ENCODE measurements around the gene FOXL2NB.

FOXL2NB gene

DNA sequence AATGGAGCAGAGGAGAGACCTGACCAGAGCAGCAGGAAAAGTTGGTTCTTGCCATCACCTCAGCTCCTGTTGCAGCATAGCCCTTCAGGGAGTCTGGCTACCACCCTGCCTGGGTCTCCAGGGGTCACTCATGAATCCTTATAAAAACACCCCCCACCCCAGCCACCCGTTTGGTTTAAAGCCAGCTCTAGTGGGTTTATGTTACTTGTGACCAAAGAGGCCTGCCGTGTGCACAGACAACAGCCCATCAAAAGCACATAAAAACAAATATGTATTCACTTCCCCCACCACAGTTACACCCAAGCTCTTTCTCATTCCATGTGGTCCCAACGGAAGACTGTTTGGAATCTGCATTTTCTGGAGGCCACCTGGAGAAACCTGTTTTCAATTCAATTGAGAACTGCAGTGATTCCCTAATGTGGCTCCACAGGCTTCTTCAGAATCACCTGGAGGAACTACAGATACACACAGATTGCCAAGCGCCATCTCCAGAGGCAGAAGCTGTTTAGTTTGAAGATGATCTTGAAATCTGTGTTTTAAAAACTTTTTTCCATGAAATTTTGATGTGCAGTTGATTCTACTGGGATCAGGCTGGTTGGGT is 13.8 kb upstream of the FOXL2NB start:
- no peak for DNase-seq

DNA sequence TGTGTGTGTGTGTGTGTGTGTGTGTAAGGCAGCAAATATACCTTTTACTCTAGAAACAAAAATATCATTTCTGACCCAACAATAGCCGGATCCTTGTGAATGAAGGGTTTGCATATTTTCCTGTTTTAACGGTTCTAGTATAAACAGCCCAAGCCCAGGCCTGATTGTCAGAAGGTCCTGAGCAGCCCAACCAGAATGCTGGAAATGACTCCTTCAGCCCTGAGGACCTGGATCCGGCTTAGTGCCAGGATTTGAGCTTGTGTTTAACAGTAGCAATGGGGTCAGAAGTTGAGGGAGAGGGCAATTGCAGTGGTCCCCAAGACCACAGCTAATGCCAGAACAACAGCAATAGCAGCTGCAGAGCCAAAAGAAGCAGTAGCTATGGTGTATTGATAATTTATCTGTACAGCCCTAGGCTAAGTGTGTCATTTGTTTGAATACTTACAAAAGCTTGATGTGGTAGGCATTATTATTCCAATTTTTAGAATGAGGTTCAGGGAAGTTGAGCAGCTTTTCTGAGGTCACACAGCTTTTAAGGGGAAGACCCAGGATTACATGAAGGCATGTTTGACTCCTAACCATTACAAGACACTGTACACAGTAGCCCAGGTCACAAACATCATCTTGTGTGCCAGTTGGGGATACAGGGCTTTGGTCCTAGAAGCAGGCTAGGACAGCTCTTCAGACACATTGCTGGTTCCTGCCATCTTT is 12.9 kb upstream of the FOXL2NB start:
- DNase-seq = no peak

DNA sequence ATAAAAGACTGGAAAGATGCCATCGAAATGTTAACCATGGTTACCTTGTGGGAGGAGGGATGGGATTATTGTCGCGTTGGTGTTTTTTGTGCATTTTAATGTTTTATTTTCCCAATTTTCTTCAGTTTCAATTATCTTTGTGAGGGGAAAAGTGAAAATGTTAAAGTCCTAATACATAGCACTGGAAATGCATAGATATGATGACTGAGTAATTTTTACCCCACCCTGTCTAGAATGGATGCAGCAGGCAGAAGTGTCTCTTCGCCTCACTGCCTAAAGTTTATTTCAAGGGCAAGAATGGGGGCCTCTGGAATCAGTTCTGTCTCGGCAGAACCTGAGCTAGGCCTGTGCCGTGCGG is 11.5 kb upstream of the FOXL2NB start:
- DNase-seq = no peak

DNA sequence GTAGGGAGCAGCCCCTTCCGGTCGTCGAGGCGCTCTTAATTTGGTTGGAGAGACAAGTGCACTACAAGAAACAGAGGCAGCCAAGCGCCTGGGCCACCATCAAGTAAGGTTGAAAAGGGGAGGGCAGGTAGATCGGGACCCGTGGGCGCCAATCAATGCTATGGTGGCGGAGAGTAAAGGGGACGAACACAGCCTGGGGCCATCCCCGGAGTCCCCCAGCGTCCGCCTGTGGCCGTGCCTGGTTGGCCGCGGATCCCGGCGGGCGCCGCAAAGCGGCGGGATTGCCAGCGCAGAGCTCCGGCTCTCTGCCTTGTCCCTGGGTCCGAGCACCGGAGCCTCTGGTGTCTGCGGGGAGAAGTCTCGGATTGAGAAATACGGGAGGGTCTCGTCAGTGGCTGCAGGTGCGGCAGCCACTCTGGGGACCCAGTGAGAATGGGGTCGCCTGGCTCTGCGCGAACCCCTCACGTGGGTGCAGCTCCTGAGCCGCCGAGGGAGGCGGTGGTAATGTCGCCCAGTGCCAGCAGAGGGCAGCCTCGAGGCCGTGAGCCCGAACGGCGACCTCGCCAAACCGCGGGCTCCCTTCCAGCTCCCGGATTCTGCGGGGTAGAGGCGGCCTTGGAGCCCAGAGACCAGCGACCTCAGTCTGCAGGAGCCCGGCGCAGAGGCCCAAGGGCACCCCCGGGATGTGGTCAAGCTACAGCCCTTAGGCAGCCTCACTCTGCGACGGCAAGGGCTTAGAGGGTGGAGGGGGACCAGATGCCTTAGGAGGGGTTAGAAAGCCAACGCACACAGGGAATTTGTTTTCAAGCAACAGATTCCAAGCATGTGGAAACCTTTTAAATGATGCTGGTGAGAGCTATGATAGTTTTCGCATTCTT is 10.9 kb upstream of the FOXL2NB start:
- peak; percentile 24 for DNase-seq

DNA sequence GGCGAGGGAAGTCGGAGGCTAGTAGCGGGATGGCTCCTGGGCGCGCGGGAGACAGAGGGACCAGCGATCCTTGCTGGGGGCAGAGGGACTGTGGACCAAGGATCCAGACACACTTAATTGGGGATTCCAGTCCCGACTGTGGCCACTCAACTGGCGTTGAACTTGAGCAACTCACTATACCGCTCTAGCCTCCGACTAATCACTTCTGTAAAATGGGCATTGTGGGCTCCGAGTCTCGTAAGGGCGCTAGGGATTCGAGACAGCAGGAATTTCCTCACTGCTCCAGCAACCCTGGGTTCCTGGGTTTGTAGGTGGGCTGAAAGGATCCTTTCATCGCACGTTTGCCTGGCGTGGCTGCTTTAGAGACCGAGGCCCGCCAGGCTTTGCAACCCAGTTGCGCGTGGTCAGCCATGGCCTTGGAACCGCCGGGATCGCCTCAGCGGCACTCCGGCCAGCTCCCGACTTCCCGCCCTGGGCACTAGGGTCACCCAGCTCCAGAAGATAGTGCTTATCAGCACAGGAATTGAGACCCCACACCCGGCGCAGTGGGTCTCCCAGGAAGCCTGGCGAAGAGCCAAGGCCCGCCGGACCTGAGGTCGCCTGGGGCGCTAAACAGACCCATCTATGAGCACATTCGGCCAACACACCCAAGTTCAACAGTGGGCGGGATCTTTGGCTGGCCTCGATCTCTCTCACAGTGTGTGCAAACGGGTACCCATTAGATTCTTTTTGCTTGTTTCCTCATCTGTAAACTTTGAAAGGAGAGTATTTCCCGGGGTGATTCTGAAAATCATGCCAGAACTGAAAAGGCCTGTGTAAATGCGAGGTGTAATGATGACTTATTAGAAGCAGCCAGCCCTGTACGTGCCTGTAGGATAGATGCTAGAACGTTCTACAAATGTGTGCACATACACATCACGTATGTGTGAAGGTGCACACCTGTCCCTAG is 10.0 kb upstream of the FOXL2NB start:
- DNase-seq = no peak

DNA sequence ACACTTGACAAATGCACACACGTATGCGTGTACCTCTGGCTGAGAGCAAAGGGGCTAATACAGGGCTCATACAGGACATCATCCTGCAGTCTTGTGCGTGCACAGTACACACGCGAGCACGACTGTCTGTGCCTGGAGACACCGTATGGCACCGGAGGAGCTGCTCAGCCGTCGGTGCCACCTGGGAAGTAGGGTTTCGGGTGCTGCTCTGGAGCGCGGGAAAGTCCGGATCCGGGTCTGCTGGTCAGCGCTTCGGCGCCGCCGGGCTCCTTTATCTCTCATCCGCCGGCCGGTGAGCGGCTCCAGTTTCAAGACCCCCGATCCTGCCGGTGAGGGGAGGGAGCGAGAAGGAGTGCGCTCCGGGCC is 9.3 kb upstream of the FOXL2NB start:
- no peak for DNase-seq

DNA sequence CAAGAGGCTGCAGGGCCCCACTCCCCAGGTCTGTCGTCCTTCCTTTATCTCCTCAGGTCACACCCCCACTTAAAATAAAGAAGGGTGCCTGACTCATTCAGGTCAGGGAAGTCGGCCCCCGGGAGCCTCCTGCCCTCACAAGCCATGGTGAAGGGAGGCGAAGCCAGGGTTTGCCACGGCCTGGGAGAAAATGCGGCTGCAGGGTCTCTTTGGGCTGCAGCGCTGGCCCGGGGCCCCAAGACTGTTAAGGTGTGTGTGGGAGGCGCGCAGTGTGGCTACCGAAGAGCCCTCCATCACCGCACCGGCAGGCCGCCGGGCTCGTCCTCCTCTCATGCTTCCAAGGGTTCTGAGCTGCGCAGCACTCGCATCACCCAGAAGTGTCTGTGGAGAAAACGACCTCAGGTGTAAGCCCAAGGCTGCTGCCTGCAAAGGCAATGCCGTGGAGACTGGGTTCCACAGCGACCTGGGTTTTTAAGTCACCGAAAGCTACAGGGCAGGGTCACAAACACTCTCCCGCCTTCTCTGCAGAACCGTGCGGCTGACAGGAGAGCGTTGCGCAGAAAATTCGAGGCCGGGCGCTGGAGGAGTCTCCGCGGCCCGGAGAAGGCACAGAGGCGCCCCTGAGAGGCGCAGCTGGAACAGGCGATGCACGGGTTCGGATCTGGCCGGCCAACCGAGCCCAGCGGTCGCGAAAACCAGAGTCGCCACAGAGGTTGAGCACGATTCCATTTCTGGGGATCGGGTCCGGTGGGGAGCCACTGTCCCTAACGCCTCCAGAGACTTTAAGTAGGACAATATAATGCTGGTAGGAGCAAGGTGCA is 8.8 kb upstream of the FOXL2NB start:
- no peak for DNase-seq

DNA sequence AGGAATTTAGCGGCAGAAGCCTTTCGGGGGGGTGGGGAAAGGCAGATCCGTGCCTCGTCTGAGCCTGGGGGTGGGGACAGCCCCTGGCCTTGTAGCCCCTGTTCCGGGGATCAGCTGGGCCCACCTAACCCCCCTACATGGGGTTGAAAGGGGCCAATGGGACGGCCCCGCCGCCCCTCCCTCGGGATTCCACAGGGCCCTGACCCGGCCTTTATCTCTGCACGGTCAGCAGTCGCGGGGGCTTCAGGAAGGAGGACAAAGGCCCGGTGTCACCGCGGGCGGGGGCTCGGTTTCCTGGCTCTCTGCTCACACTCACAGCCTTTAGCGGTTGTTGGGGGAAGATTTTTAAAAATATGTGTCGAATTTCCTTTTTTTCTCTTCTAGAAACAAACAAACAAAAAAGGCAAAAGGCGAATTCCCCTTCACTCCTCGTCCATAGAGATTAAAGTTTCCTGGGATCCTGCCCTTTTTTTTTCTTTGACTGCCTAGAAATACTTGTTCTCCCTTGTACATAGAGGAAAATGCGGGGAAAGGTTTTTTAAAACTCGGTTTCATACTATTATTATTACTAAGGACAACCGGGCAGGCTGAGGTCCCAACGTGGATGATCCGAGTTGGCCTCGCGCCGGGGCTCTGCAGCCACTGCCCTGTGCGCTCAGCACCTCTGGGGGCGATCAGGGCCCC is 8.0 kb upstream of the FOXL2NB start:
- DNase-seq = no peak

DNA sequence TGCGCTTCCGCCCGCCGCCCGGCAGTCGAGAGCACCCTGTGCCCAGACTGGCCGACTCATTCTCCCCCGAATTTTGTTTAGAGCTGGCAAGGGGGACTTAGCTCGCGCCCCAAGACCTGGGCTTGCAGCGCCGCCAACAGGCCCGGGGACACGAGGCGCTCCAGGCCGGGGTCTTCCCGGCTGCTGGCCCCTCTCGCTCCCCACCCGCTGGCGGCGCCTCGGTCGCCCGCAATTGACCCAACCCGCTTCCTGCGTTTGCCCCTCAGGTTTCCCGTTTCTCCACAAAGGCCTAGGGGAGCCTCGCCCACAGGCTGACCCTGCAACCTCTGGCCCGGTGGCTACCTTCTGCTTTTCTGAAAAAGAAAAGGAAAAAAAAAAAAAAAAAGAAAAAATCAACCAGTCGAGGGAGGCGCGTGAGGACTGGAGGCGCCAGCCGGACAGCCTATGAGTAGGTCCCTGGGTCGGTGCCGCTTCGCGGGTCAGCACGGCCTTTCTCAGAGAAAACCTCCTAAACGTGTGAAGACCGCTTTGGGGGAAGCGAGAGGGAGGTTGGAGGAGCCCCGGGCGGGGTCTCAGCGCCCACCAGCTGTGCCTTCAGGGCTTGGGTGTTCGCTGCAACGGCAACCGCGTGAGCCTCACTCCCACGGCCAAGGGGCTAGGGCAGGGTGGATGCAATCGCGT is 7.3 kb upstream of the FOXL2NB start:
- DNase-seq = no peak

DNA sequence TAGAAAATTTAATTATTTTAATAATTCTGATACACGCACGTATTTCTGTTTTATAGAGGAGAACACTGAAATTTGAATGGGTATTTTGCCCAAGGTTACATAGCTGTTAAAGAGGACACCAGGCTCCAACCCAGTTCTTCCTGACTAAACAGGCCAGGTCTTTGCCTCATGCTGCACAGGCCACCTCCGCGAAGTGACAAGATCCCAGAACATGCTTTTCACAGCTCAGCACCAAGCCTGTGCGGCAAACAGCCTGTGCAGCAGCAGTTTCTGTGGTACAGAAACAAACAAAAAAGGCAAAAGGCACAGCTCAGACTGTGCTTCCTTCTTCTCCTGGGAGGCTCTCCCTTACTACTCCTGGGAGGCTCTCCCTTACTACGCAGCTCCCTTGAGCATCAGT is 6.6 kb upstream of the FOXL2NB start:
- DNase-seq = no peak

DNA sequence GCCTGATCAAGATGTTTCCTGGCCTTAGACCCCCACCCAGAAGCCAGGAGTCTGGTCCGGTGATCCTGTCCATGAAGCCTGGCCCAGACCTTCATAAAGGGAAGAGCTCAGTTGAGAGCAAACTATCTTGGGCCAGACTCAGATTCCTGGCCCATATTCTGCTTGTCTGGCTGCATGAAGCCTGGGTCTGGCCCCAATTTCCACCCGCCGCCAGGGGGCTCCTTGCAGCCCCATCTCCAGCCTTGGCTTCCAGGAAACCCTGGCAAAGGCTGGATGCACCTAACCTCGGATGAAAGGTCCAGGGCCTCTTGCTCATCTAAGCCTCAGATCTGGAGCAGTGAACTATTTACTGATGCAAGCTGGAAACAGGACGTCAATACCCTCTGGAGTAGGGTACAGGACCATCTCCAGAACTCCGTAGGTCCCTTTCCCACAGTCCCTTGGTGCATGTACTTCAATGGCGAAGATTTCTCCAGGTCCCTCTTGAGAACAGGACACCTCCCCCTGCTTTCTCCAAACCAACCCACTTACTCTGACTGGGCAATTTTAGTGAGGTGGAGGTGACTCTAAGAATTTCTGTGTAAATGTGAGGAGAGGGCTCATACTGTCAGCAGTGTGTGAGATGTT is 5.6 kb upstream of the FOXL2NB start:
- no peak for DNase-seq

DNA sequence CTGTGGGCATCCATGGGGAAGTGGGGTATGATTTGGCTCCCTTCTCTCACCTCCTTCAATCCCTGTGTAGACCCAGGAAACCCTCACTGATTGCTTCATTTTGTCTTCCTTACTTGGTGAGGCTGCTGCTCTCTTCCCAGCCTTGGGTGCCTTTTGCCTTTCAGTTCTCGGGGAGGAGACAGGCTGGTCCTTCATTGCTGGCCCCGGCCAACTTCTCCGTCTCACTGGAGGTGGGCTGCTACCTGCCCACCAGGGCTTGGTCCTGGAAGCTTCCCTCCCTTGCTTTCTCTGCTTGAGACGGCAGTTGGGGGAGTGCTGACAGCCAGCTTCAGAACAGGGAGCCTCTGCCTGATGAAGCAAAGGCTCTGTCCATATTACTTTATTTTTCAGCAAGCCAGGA is 4.7 kb upstream of the FOXL2NB start:
- DNase-seq = no peak

DNA sequence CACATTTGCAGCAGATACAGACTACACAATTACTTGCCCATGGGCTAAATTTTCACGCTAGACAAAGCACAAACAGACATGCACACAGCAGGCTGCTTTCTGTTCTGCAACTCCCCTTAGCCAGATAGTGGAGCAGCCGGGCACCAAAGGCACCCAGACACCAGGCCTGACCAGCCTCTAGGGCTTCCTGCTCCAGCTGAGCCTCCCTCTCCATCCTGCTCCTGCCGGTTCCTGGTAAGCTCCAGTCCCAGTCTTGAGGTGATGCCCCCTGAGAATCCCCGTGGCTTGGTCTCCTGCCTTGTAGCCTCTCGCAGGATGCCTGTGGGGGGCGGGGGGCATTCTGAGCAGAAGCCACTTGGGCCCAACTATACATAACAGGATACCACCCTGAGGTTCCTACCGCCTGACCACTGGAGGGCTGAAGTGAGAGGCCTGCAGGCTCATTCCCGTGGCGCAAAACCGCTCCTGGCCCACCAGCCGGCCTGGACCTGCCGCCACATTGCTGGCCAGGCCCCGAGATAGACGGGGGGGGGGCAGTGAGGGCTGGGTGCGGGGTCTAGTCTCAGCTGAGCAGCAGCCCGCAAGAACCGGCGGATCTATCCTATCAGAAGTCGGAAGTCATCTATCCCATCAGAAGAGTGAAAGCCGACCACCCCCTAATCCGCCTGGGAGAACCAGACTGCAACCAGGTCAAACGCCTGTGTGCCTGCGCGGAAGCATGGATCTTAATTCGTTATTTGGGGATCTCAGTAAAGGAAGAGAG is 4.0 kb upstream of the FOXL2NB start:
- no peak for DNase-seq

DNA sequence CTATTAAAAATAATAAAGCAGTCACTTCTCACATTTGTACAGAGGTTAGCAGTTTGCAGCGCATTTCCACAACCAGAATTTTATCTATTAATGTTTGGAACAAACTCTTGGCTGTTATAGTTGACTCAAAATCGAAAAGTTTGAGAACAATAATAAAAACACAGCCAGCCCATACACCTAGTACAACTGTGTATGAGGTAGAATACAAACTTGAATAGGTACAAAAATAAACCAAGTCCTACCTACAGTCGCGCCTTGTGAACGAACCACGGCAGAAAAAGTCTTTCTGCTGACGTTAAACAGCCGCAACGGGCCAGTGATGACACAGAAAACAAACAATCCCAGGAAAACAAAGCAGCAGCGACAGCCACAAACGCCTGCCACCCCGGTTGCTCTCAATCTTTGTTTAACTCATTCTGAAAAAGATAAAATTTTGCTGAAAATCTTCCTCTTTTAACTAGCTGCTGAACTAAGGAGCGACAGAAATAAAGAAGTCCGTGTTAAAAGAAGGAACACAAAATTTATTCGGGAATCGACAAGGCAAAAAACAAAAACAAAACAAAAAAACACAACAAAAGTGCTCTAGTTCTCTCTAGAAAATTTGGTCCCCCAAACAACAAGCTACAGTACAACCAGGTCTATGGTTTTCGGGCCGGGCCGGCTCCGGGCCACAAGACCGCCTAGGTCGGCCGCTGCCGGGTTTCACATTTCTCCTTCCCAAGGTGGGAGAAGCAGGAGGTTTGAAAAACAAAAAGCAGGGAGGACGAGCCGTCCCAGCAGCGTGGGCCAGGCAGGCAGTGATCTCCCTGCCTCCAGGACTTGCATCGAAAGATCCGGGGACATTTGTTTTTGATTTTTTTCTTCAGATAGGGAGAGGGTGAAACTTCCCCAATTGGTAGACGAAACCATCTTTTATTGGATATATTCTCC is 3.0 kb upstream of the FOXL2NB start:
- no peak for DNase-seq

DNA sequence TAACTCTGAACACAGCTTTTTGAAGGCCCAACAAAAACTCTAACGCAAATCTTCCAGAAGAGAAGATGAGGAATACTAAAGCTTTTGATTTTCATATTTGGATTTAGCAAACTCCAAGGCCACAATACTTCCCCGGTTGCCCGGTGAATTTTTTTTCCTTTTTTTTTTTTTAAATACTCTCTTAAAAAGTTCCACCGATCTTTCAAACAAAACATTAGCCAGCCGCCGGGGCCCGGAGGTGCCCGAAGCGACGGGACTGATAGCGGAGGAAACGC is 2.4 kb upstream of the FOXL2NB start:
- no peak for DNase-seq

DNA sequence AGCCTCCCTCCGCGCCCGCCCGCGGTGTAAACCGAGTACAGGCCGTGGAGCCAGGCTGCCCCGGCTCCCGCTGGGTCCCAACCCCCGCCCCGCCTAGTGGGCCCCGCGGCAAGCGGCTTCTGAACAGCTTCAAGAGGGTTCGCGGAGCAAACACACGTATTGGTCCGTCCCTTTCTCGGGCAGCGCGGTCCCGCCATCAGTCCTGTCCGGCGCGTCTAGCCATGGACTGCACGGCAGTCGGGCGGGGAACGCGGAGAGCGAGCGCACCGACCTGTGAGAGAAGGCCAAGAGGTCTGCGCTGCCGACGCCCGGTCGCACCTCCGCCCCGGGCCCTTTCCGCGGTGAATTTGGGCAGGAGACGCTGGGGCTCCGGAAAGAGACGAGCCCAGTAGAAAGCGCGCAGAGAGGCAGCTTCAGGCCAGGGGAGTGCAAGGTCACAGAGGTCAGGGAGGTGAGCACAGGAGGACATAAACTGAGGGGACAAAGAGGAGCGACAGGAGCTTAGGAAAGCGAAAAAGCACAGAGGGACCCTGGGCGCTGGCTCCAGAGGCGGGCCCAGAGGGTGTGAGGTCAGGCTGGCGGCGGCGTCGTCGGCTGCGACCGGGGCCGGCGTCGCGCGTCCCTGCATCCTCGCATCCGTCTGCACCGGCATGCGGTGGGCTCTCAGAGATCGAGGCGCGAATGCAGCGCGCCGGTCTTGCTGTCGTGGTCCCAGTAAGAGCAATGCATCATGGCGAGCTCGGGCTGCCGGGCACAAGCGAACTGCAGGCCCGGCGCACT is 1.9 kb upstream of the FOXL2NB start:
- DNase-seq = no peak

DNA sequence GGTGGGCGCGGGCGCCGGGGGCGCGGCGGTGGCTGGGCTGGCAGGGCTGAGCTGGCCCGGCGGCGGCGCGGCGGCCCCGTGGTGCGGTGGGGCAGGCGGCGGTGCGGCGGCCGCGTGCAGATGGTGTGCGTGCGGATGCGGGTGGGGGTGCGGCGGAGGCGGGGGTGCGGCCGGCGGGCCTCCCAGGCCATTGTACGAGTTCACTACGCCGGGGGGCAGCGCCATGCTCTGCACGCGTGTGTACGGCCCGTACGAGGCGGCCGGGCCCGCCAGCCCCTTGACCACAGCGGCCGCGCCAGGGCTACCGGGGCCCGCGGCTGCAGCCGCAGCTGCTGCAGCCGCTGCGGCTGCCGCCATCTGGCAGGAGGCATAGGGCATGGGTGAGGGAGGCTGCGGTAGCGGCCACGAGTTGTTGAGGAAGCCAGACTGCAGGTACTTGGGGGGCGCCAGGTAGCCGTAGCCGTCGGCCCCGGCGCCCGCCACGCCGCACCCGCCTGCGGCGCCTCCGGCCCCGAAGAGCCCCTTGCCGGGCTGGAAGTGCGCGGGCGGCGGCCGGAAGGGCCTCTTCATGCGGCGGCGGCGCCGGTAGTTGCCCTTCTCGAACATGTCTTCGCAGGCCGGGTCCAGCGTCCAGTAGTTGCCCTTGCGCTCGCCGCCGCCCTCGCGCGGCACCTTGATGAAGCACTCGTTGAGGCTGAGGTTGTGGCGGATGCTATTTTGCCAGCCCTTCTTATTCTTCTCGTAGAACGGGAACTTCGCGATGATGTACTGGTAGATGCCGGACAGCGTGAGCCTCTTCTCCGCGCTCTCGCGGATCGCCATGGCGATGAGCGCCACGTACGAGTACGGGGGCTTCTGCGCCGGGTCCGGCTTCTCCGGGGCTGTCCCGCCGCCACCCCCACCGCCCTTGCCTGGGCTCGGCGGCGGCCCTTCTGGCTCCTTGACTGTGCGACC is 1.0 kb upstream of the FOXL2NB start:
- DNase-seq = no peak
